ENCODE data around the gene PLEKHJ1.

PLEKHJ1 gene

DNA sequence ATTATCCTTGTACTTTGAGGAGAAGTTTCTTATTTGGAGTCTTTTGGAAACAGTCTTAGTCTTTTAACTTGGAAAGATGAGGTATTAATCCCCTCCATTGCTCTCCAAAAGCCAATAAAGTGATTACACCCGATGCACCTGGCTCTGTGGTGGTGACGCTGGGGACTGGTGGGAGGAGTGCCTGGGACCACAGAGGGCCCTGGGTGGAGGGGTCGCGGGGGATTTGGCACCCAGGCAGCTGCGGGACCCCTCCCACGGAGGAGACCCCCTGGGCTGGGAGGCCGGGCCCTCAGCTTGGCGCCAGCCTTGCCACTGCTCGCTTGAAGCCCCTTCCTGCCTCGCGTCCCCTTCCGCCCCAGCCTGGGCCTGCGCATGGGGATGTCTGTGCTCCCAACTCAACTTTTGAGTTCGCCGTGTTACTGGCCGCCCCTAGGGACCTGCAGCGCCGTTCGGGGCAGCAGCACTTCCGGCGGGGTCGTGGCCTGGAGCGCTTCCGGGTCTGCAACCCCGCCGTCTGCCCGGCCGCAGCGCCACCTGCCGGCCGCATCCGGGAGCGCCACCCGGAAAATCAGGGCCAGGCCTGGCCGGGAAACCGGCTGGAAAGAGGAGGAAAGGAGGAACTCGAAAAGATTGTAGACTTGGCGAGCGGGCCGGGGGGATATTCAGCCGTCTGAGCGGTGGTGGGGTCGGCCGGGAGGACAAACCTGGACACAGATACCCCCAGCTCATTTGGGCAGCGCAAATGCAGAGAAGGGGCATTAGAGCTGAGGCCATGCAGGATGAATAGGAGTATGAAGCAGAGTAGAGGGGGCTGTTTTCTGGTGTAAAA is 37.4 kb upstream of the PLEKHJ1 start:
- H3K27ac ChIP-seq = peak overlapping the region; percentile 52

DNA sequence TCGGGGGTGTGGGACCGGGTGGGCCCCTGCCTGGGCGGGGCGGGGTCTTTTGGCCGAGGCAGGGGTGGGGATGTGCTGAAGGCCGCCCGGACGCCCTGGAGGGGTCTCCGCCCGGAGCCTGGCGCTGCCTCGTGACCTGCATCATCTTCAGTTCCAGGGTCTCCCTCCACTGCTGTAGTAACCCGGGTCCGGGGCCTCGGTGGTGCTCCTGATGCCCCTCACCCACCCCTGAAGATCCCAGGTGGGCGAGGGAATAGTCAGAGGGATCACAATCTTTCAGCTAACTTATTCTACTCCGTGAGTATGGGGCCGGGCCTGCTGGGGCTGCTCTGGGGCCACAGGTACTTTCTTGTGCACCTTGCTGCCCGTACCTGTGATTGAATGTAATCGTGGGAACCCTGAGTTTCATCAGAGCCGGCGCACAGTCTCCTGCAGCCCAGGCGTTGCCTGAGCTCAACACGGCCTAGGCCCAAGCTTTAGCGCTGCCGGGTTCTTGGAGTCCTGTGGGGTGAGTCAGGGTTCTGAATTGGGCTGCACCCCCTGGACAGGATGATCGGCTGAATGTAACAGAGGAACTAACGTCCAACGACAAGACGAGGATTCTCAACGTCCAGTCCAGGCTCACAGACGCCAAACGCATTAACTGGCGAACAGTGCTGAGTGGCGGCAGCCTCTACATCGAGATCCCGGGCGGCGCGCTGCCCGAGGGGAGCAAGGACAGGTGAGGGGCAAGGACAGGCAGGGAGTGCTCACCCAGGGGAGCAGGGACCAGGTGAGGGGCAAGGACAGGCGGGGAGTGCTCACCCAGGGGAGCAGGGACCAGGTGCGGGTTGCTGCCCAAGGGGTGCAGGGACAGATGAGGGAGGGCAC is 35.3 kb upstream of the PLEKHJ1 start:
- TF ChIP-seq ZFX (IDR thresholded peaks at IDR 0.05) = peak; percentile 1; the same call in 1 of the 2 replicates
- TF ChIP-seq, protein P1, sequence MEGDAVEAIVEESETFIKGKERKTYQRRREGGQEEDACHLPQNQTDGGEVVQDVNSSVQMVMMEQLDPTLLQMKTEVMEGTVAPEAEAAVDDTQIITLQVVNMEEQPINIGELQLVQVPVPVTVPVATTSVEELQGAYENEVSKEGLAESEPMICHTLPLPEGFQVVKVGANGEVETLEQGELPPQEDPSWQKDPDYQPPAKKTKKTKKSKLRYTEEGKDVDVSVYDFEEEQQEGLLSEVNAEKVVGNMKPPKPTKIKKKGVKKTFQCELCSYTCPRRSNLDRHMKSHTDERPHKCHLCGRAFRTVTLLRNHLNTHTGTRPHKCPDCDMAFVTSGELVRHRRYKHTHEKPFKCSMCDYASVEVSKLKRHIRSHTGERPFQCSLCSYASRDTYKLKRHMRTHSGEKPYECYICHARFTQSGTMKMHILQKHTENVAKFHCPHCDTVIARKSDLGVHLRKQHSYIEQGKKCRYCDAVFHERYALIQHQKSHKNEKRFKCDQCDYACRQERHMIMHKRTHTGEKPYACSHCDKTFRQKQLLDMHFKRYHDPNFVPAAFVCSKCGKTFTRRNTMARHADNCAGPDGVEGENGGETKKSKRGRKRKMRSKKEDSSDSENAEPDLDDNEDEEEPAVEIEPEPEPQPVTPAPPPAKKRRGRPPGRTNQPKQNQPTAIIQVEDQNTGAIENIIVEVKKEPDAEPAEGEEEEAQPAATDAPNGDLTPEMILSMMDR (conservative IDR thresholded peaks at IDR 0.05) = no peak
- peak overlapping the region; percentile 96 for H3K27ac ChIP-seq

More for the DNA sequence above, 37.4 kb upstream of the PLEKHJ1 start:
- peak; percentile 29; the same call in 1 of the 2 replicates for TF ChIP-seq ZFX (IDR thresholded peaks at IDR 0.05)
- TF ChIP-seq, protein P1 (conservative IDR thresholded peaks at IDR 0.05) = peak; percentile 99

DNA sequence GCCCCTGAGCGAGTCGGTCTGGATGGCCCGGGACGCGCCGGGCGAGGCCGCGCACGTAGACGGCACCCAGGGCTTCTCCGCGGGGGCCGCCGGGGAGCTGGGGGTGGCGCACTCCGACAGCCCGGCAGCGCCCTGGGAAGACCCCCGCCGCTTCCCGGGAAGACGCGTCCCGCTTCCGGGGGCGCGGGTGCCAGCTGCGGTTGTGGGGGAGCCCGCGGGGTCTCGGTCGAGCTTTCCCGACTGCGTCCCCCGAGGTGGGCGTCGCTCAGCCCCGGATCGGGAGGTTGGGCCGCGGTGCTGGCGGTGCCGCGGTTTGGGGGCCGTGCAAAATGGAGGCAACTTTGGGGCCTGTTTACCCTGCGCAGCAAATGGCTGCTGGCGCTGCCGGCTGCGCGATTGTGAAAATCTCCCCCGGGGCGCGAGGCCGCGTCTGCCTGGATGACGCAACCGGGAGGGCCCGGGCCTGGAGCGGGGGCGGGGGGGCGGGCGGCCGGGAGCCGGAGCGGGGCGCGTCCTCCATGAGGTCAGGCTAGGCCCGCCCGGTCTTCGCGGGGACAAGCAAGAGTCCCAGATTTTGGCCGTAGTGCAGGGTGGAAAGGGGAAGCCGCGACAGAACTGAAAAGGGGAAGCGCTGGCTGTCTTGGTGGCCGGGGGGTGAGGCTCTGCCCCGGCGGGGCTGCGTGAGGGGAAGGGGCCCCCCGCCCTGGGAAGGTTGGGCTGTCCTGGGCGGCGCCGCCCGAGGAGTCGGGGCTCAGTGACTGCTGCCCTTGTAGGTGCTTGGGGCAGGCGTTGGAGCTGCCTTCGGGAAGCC is 34.5 kb upstream of the PLEKHJ1 start:
- TF ChIP-seq, protein P1 (conservative IDR thresholded peaks at IDR 0.05) = no peak
- no peak; the same call in 1 of the 2 replicates for TF ChIP-seq ZFX (IDR thresholded peaks at IDR 0.05)
- H3K27ac ChIP-seq = peak overlapping the region; percentile 96

DNA sequence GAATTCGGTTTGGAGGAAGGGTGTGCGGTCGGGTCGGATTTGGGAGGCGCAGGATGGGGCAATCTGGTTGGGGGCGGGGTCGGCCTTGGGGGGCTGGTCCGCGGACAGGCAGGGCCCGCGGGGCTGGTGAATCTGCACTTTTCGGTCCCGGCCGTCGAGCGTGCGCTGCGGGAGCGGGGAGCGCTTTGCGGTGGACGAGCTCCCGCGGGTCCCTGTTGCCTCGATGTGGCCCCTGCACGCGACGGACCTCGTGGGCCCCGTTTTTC is 34.0 kb upstream of the PLEKHJ1 start:
- H3K27ac ChIP-seq = peak overlapping the region; percentile 96
- TF ChIP-seq, protein P1 (conservative IDR thresholded peaks at IDR 0.05) = no peak
- no peak for TF ChIP-seq ZFX (IDR thresholded peaks at IDR 0.05)

DNA sequence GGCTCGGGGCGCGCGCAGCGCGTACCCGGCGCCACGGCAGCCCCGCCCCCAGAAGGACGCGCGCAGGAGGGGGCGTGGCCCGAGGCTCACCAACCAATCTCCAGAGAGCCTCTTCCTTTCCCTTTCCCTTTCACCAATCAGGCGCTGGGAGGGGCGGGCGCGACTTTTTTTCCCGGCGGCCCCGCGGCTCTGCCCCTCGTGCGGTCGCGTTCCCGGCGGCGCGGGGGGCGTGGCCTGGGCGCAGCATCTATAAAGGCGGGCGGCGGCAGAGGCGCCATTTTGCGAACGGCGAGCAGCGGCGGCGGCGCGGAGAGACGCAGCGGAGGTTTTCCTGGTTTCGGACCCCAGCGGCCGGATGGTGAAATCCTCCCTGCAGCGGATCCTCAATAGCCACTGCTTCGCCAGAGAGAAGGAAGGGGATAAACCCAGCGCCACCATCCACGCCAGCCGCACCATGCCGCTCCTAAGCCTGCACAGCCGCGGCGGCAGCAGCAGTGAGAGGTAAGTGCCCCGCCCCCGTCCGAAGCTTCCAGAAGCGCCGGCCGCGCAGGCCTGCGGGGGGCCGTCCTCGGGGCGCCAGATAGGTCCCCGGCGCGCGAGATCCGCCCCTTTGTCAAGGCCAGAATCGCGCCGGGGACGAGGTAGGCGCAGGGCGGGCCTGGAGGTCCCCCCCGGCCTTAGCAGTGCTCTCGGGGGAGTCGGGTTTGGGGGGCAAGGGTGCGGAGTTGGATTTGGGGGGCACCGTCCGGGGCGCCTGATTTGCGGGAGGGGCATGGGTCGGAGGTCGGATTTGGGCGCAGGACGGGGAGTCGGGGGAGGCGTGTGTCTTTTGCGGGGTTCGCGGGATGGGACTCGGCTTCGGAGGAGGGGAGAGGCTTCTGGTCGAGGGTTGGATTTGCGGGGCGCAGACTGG is 33.4 kb upstream of the PLEKHJ1 start:
- TF ChIP-seq, protein P1 (conservative IDR thresholded peaks at IDR 0.05) = no peak
- peak; percentile 28; the same call in 1 of the 2 replicates for TF ChIP-seq ZFX (IDR thresholded peaks at IDR 0.05)
- H3K27ac ChIP-seq = peak overlapping the region; percentile 96

DNA sequence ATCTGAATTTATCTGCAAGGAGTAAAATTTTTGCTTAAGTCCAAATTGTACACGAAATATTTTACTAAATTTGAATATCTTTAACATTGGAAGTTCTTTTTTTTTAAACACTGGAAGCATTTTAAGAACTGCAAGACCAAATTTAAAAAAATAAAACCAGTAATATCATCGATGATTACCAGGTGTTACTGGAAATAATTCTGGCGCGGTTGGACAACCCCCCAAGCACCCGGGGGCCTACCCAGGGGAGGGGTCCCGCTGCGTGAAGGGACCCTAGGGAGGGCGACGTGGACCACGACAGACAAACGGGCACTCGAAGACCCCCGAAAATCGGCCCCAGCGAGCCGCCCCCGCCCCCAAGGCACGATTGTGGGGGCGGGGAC is 32.7 kb upstream of the PLEKHJ1 start:
- H3K27ac ChIP-seq = peak overlapping the region; percentile 96
- no peak for TF ChIP-seq ZFX (IDR thresholded peaks at IDR 0.05)
- TF ChIP-seq, protein P1 (conservative IDR thresholded peaks at IDR 0.05) = no peak

All from C4-2B (cell line).